Colon (tissue), 2 donors: ENCODE results near the gene FYN.

Experiments
- FAIRE-seq: peaks from 2 replicates; lab custom pipeline; 2012; peaks lifted over from hg19 to GRCh38; lab: Jason Lieb, UNC
- donor health status: control.
- donor health status: control.

FYN gene

DNA sequence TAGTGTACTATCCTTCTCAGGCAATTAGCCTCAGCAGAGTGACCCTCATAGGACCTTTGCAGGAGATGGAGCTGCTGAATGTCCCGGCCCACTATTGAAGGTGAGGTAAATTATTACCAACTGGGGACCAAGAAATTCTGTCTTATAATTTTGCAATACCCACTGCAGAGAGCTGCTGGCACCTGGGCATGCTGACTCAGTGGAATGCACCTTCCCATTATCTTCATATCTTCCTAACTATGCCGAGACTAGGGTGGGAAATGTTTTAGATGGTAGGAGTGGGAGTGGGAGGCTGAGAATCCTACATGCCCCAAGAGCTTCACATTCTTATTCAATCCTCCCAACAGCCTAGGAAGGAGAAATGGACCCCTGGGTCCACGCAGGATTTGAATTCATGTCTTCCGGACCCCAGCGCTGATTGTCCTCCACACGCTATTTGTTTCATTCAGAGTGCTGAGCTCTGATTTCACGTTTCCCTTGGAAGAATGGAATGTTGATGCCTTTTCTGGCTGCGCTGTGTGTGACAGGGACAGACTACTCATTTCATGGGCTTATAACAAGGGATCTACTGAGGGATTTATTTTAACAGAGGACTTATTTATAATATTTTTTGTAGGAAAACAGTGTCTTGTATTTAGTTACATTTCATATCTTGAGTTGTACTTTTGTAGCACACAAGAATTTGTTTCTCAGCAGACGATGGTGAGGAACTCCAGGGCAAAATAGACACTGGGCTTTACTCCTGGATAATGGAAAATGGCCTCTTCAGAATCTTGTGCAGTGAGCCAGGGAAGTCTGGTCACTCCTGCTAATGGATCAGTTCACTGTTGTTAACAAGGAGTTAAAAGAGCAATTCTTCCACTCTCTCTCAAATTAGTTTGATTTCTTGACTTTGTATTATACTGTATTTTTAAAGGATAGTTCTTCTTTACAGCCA, 66.4 kb downstream of the FYN start:
- FAIRE-seq, result no peak

- no peak for FAIRE-seq
Observed at GRCh38 chr6:111806165-111806547, 67.1 kb downstream of the FYN start.

GRCh38 chr6:111805511-111806164, 67.6 kb downstream of the FYN start:
- no peak for FAIRE-seq

GRCh38 chr6:111804627-111805235, 68.5 kb downstream of the FYN start:
- FAIRE-seq, result no peak

GRCh38 chr6:111803804-111804203, 69.4 kb downstream of the FYN start:
- FAIRE-seq, result no peak

- no peak for FAIRE-seq
Observed at GRCh38 chr6:111803371-111803770, 69.9 kb downstream of the FYN start.

- FAIRE-seq, result no peak
Observed at GRCh38 chr6:111802720-111803330, 70.4 kb downstream of the FYN start.

DNA sequence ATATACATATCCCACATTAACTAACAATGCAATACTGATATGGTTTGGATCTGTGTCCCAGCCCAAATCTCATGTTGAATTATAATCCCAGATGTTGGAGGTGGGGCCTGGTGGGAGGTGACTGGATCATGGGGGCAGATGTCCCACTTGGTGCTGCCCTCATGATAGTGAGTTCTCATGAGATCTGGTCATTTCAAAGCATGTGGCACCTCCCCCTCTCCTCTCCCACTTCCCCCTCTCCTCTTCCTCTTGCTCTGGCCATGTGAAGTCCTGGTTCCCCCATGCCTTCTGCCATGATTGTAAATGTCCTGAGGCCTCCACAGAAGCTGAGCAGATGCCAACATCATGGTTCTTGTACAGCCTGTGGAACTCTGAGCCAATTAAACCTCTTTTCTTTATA, 71.2 kb downstream of the FYN start:
- no peak for FAIRE-seq

GRCh38 chr6:111800821-111801220, 72.4 kb downstream of the FYN start:
- no peak for FAIRE-seq

DNA sequence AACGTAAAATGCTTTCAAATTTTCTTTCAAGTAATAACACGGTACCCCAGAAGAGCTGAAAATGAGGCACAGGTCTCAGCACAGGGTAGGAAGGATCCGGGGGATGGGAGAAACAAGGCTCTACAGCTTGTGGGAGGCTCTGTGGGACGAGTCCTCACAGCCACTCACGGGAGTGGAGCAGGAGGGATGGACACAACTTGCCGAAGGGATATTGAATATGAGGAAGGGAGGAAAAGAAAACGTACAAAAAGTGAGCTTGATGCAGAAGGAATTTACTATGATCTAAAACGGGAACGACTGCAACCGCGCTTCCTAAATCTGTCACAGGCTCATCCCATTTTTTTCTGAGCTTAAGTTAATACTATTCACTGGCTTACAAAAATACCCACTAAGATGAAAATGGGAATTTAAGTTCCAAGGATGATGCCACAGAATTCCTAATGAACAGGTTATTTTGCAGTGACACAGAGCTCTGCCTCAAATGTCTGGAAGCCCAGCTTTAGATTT, 72.9 kb downstream of the FYN start:
- no peak for FAIRE-seq

- no peak for FAIRE-seq
Observed at GRCh38 chr6:111799576-111800258, 73.5 kb downstream of the FYN start.

GRCh38 chr6:111798281-111798725, 74.9 kb downstream of the FYN start:
- no peak for FAIRE-seq

DNA sequence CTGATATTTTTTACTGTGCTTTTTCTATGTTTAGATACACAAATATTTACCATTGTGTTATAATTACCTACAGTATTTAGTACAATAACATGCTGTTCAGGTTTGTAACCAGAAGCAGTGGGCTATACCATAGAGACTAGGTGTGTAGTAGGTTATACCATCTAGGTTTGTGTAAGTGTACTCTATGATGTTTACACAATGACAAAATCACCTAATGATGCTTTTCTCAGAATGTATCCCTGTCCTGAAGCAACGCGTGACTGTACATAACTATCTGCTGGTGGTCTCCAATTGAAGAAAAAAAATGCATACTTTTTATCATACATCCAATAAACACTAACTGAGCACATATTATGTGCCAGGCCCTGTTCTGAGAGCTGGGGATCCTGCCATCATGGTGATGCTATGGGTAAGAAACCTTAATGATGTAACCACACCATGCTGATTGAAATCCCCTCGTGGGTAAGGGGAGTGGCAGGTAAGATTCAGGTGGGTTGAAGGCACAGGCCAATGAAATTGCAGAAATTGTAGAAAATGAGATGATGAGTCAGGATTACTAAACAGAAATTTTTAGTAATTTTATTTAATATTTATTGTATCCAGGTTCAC, 76.8 kb downstream of the FYN start:
- FAIRE-seq, result no peak

- FAIRE-seq, result no peak
Observed at GRCh38 chr6:111795558-111795957, 77.7 kb downstream of the FYN start.

DNA sequence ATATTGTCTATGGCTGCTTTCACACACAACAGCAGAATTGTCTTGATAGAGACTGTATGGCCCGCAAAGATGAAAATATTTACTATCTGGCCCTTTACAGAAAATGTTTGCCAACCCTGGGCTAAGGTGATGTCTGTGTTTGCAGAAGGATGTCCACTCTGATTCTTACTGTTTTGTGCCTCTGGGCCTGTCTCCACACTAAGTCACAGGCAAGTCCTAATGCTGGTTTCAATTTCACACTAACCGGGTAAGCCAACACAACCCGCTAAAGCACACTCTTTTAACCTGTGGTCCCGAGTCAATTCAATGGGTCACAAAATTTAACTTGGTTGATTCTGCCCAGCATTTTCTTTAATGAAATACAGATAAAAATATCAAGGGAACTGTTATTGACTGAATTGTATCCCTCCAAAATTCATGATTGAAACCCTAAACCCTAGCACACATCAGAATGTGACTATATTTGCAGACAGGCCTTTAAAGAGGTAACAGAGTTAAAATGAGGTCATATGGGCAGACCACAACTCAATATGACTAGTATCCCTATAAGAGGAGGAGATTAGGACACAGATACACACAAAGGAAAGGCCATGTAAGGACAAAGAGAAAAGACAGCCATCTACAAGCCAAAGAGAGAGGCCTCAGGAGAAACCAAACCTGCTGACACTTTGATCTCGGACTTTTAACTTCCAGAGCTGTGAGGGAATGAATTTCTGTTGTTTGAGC, 78.4 kb downstream of the FYN start:
- FAIRE-seq, result no peak

DNA sequence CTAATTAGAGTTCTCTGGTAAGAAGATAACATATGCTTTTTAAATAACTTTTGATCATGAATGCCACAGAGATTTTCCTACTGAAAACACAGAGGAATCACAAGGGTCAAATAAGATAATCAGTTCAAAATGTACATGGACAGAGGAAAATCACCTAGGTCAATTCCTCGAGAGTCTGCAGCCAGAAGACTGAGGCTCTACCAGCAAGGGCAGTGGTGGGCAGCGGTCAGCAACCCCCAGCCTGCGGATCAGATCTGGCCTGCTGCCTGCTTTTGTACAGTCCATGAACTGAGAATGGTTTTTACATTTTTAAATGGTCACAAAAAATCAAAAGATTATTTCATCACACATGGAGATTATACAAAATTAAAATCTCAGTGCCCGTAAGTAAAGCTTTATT, 79.0 kb downstream of the FYN start:
- FAIRE-seq, result no peak

- no peak for FAIRE-seq
Observed at GRCh38 chr6:111793711-111794111, 79.5 kb downstream of the FYN start.

DNA sequence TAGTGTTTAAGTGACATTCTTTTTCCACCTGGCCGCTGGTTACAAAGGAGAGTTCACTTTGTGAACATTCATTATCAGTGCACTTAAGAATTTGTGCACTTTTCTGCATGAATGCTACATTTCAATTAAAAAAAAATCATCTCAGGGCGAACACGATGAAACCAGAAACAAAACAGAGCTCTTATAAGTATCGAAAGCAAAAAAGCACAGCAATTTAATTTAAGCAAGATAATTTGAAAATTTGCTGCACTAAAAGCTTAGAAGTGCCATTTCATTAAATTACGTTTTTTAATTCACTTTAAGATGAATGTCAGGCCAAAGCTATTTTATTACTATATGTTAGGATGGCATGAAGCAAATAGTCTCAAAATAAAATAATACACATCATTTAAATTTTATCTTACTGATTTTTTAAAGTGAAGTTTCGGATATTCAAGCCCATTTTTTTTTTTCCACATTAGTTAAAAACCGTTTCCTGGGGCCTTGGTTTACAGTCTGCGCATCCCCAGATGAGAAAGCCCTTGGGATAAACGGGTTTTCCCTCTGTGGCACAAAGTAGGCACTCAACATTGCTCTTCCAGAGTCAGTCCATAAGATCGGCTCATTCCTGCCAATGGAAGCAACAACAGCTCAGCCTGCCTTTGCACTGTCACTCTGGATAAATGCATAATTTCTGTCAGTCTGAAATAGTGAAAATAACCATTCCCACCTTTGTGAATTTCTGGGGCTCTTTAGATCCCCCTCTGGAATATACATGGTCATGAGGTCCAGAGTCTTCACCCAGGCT, 80.1 kb downstream of the FYN start:
- FAIRE-seq, result no peak

DNA sequence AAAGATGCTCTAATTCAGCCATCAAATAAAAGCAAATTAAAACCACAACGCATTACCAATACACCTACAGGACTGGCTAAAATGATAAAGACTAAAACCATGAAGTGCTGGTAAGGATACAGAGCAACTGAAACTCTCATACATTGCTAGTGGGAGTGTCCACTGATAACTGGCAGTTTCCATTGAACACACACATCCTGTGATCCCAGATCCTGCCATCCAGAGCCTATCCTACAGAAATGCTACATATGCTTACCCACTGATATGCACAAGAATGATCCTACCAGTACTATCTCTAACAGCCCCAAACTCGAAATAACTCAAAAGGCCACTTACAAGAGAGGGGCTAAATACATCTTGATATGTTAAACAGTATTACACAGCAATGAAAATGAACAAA, 81.0 kb downstream of the FYN start:
- no peak for FAIRE-seq

- FAIRE-seq, result no peak
Observed at GRCh38 chr6:111791415-111791814, 81.8 kb downstream of the FYN start.
